HG03103 (cell line): ENCODE results near the gene ZNF28.
"Not testable (repeated sequence)": the region's sequence is repeated elsewhere in the genome, so short reads cannot be mapped to it uniquely, and the experiment has no call there.

Experiments used
- ATAC-seq: cut with Tn5 transposase; IDR thresholded peaks from one replicate; pipeline ENCODE4 v1.9.1; 2021; ENCODE audit warnings: low read depth; ENCODE audit not compliant: unreplicated experiment

ZNF28 gene

GRCh38 chr19:52782864-52783263 lies 38.6 kb downstream of the ZNF28 start:
- not testable (repeated sequence) for ATAC-seq

GRCh38 chr19:52778811-52779210 lies 42.6 kb downstream of the ZNF28 start:
- no peak for ATAC-seq

- ATAC-seq: not testable (repeated sequence)
These were observed 65.0 kb downstream of the ZNF28 start for GRCh38 chr19:52756447-52756846.

GRCh38 chr19:52749780-52750179 lies 71.7 kb downstream of the ZNF28 start:
- ATAC-seq: no peak

GRCh38 chr19:52748336-52748950 lies 73.0 kb downstream of the ZNF28 start:
- ATAC-seq: no peak
